ENCODE measurements around the gene SAMMSON.

Gene SAMMSON

DNA sequence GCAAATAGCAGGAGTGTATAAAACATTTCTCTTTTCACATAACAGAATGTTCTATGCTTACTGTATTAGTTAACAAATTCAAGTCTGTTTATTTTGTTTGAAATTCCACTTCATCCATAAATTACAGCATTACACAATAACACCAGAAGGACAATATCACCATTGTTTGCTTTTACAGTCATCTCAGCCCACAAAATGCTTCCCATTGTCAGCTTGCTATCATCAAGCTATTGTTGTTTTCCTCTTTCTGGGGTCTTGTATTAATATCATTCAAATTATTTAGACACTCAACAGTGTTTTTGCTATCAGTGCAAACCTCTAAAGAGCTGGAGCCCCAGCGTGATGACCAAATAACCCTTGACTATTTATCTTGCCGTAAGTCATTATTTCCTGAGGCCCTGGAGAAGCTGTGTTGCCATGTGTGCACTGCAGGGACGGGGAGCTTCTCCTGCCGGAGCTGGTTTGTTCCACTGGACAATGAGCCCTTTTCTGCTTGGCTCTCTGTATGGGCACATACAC is 1.1 kb downstream of the SAMMSON start:
- in situ Hi-C loops (cut with HindIII; ENCODE audit: low sequenced_read_pairs) = no loop called here
- DNase-seq (ENCODE audit: low read depth, low spot score) = no peak
- H3K4me3 ChIP-seq (ENCODE audit: low read depth, low read length) = no peak overlapping the region
- TF ChIP-seq, protein P1, sequence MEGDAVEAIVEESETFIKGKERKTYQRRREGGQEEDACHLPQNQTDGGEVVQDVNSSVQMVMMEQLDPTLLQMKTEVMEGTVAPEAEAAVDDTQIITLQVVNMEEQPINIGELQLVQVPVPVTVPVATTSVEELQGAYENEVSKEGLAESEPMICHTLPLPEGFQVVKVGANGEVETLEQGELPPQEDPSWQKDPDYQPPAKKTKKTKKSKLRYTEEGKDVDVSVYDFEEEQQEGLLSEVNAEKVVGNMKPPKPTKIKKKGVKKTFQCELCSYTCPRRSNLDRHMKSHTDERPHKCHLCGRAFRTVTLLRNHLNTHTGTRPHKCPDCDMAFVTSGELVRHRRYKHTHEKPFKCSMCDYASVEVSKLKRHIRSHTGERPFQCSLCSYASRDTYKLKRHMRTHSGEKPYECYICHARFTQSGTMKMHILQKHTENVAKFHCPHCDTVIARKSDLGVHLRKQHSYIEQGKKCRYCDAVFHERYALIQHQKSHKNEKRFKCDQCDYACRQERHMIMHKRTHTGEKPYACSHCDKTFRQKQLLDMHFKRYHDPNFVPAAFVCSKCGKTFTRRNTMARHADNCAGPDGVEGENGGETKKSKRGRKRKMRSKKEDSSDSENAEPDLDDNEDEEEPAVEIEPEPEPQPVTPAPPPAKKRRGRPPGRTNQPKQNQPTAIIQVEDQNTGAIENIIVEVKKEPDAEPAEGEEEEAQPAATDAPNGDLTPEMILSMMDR (IDR thresholded peaks at IDR 0.05; ENCODE audit: low read depth, low read length) = no peak

DNA sequence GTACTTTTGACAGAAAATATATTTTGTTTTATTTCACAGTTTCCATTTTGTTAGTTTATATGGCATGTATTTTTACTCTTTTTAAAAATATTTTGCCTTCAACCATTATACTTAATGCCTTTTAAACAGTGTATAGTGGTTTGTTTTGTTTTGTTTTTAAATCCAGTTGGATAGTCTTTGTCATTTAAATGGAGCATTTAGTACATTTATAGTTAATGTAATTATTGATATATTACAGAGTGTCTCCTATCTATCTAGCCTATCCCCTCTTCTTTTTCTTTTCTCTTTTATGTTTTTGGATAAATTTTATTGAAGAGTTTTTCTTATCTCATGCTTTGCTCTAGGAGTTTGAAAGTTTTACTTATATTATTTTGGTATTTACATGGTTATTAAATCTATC is 3.6 kb downstream of the SAMMSON start:
- no peak for DNase-seq (ENCODE audit: low read depth, low spot score)
- H3K4me3 ChIP-seq (ENCODE audit: low read depth, low read length) = no peak overlapping the region
- TF ChIP-seq, protein P1 (IDR thresholded peaks at IDR 0.05; ENCODE audit: low read depth, low read length) = no peak
- in situ Hi-C loops (cut with HindIII; ENCODE audit: low sequenced_read_pairs) = no loop called here

DNA sequence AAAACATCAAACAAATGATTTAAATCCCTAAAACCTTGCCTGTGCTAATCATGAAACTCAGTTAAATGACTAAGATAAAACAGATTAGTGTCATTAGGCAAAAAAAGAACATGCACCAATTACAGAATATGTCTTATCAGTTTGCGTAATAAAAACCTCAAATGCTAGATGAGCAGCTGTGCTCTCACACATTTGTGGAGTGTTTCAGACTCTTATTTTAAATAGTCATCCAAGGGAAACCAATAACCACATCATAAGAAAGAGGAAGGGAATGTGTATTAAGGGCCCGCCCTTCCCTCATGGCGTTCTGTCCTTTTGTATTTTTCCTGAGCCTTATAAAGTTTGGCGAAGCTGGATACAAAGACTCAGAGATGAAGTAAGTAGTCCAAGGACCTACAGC is 6.6 kb downstream of the SAMMSON start:
- in situ Hi-C loops (cut with HindIII; ENCODE audit: low sequenced_read_pairs) = no loop called here
- no peak overlapping the region for H3K4me3 ChIP-seq (ENCODE audit: low read depth, low read length)
- DNase-seq (ENCODE audit: low read depth, low spot score) = no peak
- TF ChIP-seq, protein P1 (IDR thresholded peaks at IDR 0.05; ENCODE audit: low read depth, low read length) = no peak

DNA sequence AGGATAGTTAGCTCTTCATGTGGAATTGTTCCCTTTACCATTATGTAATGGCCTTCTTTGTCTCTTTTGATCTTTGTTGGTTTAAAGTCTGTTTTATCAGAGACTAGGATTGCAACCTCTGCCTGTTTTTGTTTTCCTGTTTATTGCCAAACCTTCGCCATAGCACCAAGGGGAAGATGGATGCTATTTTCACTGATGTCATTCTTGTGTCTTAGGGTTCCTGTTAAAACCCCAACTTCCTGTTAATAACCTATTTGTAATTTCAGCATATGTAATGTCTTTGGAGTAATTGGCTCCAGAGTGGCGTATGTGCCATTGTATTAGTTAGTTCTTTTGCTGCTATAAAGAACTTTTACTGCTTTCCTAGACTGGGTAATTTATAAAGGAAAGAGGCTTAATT is 10.8 kb downstream of the SAMMSON start:
- in situ Hi-C loops (cut with HindIII; ENCODE audit: low sequenced_read_pairs) = no loop called here
- H3K4me3 ChIP-seq (ENCODE audit: low read depth, low read length) = no peak overlapping the region
- TF ChIP-seq, protein P1 (IDR thresholded peaks at IDR 0.05; ENCODE audit: low read depth, low read length) = no peak
- no peak for DNase-seq (ENCODE audit: low read depth, low spot score)

DNA sequence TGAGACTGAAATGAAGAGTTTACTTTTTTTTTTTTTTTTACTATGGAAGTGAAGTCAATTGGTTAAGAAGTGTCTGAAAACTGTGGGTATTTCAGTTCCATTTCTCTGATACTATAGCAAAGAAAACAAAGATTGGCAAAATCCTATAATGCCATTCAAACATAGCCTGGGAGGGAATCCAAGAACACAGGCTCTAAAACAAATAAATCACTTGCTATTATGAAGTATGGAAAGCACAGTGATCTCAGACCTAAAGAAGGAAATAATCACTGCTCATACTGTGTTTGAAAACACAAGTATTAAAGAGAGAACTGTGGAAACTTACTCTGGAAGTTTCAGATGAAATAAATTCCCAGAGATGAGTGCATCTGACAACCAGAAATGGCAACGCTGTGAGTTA is 12.0 kb downstream of the SAMMSON start:
- DNase-seq (ENCODE audit: low read depth, low spot score) = peak; percentile 54
- TF ChIP-seq, protein P1 (IDR thresholded peaks at IDR 0.05; ENCODE audit: low read depth, low read length) = no peak
- H3K4me3 ChIP-seq (ENCODE audit: low read depth, low read length) = no peak overlapping the region
- in situ Hi-C loops (cut with HindIII; ENCODE audit: low sequenced_read_pairs) = no loop called here

DNA sequence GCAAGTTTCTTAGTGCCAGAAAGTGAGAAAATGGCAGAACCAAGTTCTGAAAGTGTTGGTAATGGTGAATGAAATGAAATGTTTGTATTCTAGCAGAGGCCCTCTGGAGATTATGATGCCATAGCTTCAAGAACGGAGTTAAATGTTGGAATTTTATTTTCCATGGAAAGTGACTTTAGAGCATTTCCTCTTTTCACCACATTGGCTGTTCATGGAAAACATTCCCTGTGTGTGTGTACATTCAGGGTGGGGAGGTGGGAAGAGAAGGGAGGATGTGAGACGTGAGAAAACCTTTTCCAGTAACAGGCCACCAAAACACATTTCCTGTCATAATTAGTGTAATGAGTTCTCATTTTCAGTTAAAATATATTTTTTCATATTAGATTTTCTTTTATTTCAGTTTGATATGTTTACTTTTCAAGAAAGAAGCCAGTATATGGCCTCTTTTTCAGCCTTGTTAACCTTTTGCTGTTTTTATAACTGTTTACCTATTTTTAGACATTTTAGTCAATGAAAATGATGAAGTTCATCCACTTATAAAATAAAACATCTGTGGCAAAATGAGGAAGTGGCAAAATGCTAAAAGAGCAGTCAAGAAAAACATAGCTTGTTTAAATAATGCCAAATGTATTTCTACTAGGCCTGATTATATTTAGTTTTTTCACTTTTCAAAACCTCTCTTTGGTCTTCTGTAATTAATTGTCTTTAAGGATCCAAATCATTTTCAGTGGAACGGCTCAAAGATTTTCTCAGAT is 21.6 kb downstream of the SAMMSON start:
- in situ Hi-C loops (cut with HindIII; ENCODE audit: low sequenced_read_pairs) = no loop called here
- TF ChIP-seq, protein P1 (IDR thresholded peaks at IDR 0.05; ENCODE audit: low read depth, low read length) = no peak
- no peak overlapping the region for H3K4me3 ChIP-seq (ENCODE audit: low read depth, low read length)
- no peak for DNase-seq (ENCODE audit: low read depth, low spot score)

Measured in astrocyte of the spinal cord (primary cell).